ENCODE data around the gene VAV2. TPM values are rescaled to one million over a fixed set of nuclear protein-coding genes. Genes with fewer than 3 reads are reported as not detected.
A peak's percentile ranks its signal among the peaks of the same experiment; 100 is the strongest.

The VAV2 gene
- total and polyA plus RNA-seq, 2 donors = 9.8 to 13.7 TPM

DNA sequence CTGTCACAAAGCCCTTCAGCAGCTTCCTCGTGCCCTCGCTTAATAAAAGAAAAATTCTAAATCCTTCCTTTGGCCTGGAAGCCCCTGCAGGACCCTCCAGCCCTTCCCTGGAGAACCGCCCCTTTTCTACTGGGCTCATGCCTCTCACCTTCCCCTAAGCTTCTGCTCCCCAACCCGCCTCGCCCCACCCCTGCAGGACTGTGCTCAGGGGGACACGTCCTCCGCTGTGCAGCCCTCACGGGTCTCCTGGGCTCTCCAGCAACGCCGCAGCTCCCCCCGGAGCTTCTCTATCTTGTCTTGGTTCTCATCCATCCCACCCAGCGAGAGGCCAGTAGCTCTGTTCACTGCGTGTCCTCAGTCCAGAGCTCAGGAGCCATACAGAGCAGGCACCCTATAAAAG lies 188.4 kb downstream of the VAV2 start:
- H3K36me3 ChIP-seq (ENCODE audit: insufficient read depth) = no peaks in the 10 kb centered on the region
- H3K4me1 ChIP-seq (ENCODE audit: insufficient read depth) = no peaks in the 10 kb centered on the region
- 90% methylated on average over 13 of the region's 13 CpGs for WGBS
- no peak overlapping the region for H3K27ac ChIP-seq (ENCODE audit: low read depth)
- DNase-seq (ENCODE audit: extremely low spot score) = no peak
- no peak overlapping the region for H3K4me3 ChIP-seq (ENCODE audit: low read depth, low read length)

GRCh38 chr9:133803028-133803585 lies 189.0 kb downstream of the VAV2 start:
- Histone ChIP-seq H3K4me1 (ENCODE audit: insufficient read depth) (no peaks in the 10 kb centered on the region), H3K27ac (ENCODE audit: low read depth) (no peak overlapping the region), H3K36me3 (ENCODE audit: insufficient read depth) (no peaks in the 10 kb centered on the region), H3K4me3 (ENCODE audit: low read depth, low read length) (no peak overlapping the region)
- WGBS = 73% methylated on average over 21 of the region's 21 CpGs
- no peak for DNase-seq (ENCODE audit: extremely low spot score)

- Histone ChIP-seq H3K27ac (ENCODE audit: low read depth) (no peak overlapping the region), H3K36me3 (ENCODE audit: insufficient read depth) (no peaks in the 10 kb centered on the region), H3K4me1 (ENCODE audit: insufficient read depth) (no peaks in the 10 kb centered on the region), H3K4me3 (ENCODE audit: low read depth, low read length) (no peak overlapping the region)
- no peak for DNase-seq (ENCODE audit: extremely low spot score)
- WGBS = 93% methylated on average over 10 of the region's 10 CpGs
Observed at GRCh38 chr9:133801739-133802138, 190.4 kb downstream of the VAV2 start.

DNA sequence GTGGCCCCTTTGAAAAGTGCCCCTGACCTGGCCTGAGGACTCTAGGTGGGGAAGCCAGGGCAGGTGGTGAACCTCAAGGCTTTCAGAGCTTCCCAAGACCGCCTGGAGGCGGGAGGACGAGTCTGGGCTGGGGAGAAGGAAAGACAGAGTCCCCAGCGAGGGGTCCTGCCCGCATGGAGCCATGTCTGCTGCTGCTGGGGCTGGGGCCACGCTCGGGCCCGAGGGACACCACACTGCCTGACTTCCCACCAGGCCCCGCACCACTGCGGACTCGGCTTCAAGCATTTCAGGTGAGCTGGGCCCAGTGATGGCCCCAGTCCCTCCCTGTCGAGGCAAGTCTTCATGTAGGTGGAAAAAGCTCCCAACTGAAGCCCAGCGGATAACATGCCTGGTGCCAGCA lies 191.9 kb downstream of the VAV2 start:
- Histone ChIP-seq H3K36me3 (ENCODE audit: insufficient read depth) (no peaks in the 10 kb centered on the region), H3K4me1 (ENCODE audit: insufficient read depth) (no peaks in the 10 kb centered on the region), H3K4me3 (ENCODE audit: low read depth, low read length) (no peak overlapping the region), H3K27ac (ENCODE audit: low read depth) (no peak overlapping the region)
- DNase-seq (ENCODE audit: extremely low spot score) = no peak
- WGBS = 90% methylated on average over 13 of the region's 13 CpGs

GRCh38 chr9:133799716-133800115 lies 192.4 kb downstream of the VAV2 start:
- WGBS = 92% methylated on average over 17 of the region's 17 CpGs
- H3K4me3 ChIP-seq (ENCODE audit: low read depth, low read length) = no peak overlapping the region
- H3K4me1 ChIP-seq (ENCODE audit: insufficient read depth) = no peaks in the 10 kb centered on the region
- no peaks in the 10 kb centered on the region for H3K36me3 ChIP-seq (ENCODE audit: insufficient read depth)
- no peak for DNase-seq (ENCODE audit: extremely low spot score)
- H3K27ac ChIP-seq (ENCODE audit: low read depth) = no peak overlapping the region

- H3K36me3 ChIP-seq (ENCODE audit: insufficient read depth) = no peaks in the 10 kb centered on the region
- no peak for DNase-seq (ENCODE audit: extremely low spot score)
Observed at GRCh38 chr9:133799106-133799505, 193.0 kb downstream of the VAV2 start.

GRCh38 chr9:133798160-133798559 lies 194.0 kb downstream of the VAV2 start:
- Histone ChIP-seq H3K36me3 (ENCODE audit: insufficient read depth) (no peaks in the 10 kb centered on the region), H3K4me1 (ENCODE audit: insufficient read depth) (no peaks in the 10 kb centered on the region)
- WGBS = 93% methylated on average over 9 of the region's 9 CpGs

More at GRCh38 chr9:133799106-133799505, 193.0 kb downstream of the VAV2 start:
- H3K4me3 ChIP-seq (ENCODE audit: low read depth, low read length) = no peak overlapping the region
- no peaks in the 10 kb centered on the region for H3K4me1 ChIP-seq (ENCODE audit: insufficient read depth)
- H3K27ac ChIP-seq (ENCODE audit: low read depth) = no peak overlapping the region
- WGBS = 91% methylated on average over 11 of the region's 11 CpGs

DNA sequence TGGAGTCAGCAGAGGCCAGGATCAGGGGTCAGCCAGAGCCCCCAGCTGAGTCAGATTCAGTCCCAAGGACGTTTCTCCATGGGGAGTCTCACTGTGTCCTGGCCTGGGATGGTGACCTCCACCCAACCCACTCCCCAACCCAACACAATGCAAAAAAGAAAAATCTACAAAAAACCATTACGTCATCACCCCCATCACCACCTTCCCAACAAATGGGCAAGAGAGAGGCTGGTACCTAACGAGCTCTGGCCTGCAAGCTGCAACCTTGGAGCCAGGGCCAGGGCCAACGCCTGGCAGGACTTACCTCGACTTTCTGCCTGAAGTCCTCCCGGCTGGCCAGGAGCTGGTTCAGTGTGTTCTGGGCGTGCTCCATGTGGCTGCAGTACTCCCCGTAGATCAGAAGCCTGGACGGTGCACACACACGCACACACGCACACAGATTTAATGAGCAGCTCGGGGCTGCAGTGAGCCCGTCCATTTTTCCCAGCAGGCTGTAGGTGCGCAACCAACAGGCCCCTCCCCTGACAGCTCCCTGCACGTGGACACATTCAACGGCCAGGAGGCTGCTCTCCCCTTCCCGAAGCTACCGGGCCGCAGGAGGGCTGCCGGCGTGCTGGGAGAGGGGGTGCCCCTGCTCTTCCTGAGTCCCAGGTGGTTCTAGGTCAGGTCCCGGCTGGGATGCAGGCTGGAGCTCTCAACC lies 194.6 kb downstream of the VAV2 start:
- no peak overlapping the region for H3K4me3 ChIP-seq (ENCODE audit: low read depth, low read length)
- H3K36me3 ChIP-seq (ENCODE audit: insufficient read depth) = no peaks in the 10 kb centered on the region
- DNase-seq (ENCODE audit: extremely low spot score) = no peak
- no peak overlapping the region for H3K27ac ChIP-seq (ENCODE audit: low read depth)
- 88% methylated on average over 22 of the region's 22 CpGs for WGBS
- no peaks in the 10 kb centered on the region for H3K4me1 ChIP-seq (ENCODE audit: insufficient read depth)

More at GRCh38 chr9:133798160-133798559, 194.0 kb downstream of the VAV2 start:
- DNase-seq (ENCODE audit: extremely low spot score) = no peak
- Histone ChIP-seq H3K4me3 (ENCODE audit: low read depth, low read length) (no peak overlapping the region), H3K27ac (ENCODE audit: low read depth) (no peak overlapping the region)

GRCh38 chr9:133796562-133796961 lies 195.6 kb downstream of the VAV2 start:
- Histone ChIP-seq H3K4me1 (ENCODE audit: insufficient read depth) (no peaks in the 10 kb centered on the region), H3K36me3 (ENCODE audit: insufficient read depth) (no peaks in the 10 kb centered on the region), H3K4me3 (ENCODE audit: low read depth, low read length) (no peak overlapping the region), H3K27ac (ENCODE audit: low read depth) (no peak overlapping the region)
- WGBS = 92% methylated on average over 11 of the region's 11 CpGs
- no peak for DNase-seq (ENCODE audit: extremely low spot score)

DNA sequence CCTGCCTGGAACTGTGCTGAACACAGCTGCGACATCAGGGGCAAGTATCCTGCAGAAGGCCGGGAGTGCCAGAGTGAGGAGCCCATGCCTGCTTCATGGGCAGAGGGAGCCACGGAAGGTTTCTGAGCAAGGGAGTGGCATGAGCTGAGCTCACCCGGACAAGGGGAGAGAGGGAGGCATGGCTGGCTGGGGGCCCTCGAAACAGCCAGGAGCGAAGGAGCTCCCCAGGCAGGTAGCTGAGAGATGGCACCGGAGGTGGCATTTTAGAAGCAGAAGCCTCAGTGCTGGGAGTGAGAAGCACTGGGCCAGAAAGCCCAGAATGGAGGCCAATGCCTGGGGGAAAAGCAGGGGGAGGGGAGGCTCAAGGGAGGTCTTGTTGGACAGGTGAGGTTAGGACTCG lies 197.1 kb downstream of the VAV2 start:
- H3K4me3 ChIP-seq (ENCODE audit: low read depth, low read length) = no peak overlapping the region
- WGBS = 85% methylated on average over 8 of the region's 8 CpGs

DNA sequence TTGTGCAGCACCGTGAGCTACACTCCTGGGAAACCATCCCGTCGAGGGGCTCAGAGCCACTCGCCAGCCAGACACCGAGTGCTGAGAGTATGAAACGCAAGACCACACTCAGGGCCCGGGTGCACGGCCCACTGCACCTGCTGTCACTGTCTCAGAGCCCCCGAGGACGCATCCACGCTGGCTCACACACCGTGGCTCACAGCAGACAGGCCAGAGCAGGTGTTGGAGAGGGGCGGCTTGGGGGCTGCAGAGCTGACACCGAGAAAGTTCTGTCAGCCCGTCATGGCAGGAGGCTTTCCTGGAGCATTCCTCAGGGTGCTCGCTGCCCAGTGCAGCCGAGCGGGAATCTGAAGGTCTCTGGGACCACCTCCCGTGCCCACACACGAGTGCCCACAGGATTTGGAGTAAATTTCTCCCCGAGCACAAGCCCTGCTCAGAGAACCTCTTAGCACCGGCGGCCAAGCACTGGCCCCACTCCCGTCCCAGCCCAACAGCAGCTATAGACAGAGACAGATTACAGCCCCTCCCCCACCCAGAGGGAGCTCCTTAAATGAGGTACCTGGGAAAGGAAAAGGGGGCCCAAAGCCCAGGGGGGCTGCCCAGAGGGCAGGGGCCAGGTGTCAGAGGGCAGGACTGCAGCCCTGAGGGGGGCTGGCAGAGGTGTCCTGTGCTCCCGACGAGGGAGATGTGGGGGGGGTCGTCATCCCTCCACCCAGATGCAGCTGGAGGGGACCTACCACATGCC lies 197.9 kb downstream of the VAV2 start:
- no peaks in the 10 kb centered on the region for H3K4me1 ChIP-seq (ENCODE audit: insufficient read depth)
- peaks cover 2% of the 10 kb centered on the region for H3K36me3 ChIP-seq (ENCODE audit: insufficient read depth)
- DNase-seq (ENCODE audit: extremely low spot score) = no peak
- WGBS = 89% methylated on average over 27 of the region's 27 CpGs
- H3K4me3 ChIP-seq (ENCODE audit: low read depth, low read length) = no peak overlapping the region
- H3K27ac ChIP-seq (ENCODE audit: low read depth) = no peak overlapping the region

More for the DNA sequence above, 197.1 kb downstream of the VAV2 start:
- Histone ChIP-seq H3K27ac (ENCODE audit: low read depth) (no peak overlapping the region), H3K4me1 (ENCODE audit: insufficient read depth) (no peaks in the 10 kb centered on the region), H3K36me3 (ENCODE audit: insufficient read depth) (peaks cover 2% of the 10 kb centered on the region)
- no peak for DNase-seq (ENCODE audit: extremely low spot score)

DNA sequence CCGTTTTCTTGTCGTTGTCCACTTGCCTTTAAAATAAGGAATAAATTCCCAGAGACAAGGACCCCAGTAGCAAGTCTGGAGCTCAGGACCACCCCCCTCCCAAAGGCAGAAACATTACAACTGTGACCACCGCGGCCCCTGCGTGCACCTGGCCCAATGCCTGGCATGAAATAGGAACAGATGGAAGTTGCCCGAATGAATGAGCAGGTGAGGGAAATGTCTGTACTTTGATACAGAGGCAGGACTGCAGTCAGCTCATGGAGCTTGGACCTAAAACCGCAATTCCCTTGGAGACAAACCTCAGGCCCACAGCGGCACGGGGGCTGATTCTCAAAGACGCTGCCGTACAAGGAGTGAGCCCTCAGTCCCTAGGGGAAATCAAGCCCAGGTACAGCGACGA lies 198.7 kb downstream of the VAV2 start:
- Histone ChIP-seq H3K36me3 (ENCODE audit: insufficient read depth) (peaks cover 2% of the 10 kb centered on the region), H3K4me3 (ENCODE audit: low read depth, low read length) (no peak overlapping the region)
- DNase-seq (ENCODE audit: extremely low spot score) = no peak

DNA sequence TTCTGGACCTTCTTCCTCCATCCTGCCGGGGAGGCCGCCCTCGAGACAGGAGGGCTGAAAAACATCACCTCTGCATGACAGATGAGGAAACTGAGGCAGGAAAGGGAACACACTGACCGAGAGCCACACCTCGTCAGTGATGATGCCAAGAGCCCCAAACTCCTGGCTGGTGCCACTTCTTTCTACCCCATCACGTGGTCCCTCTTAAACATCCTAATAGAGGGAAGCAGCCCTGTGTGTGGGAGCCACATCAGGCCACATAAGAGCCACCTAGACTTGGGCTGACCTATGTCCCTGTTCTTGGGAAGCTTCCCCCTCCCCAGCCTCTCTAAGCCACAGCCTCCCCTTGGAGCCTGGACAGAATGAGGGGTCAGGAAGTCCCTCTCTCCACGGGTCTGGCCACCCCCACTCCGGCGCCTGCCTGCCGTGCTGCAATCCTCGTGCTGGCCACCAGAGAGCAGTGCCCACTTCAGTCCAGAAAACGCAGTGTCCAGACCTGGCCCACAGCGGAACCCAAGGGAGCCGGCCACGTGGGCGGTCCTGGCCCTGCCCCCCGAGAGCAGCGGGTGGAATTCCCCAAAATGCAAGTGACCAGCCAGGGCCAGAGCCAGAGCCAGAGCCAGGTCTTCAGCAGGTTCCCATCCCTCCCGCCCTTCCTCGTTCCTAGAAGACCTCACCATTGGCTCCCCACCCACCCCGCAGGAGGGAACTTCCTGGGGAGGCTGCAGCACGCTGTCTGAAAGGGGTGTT lies 199.2 kb downstream of the VAV2 start:
- no peak overlapping the region for H3K4me3 ChIP-seq (ENCODE audit: low read depth, low read length)
- WGBS = 21% methylated on average over 22 of the region's 22 CpGs
- peak; percentile 36 for DNase-seq (ENCODE audit: extremely low spot score)

More for the DNA sequence above, 198.7 kb downstream of the VAV2 start:
- WGBS = 65% methylated on average over 13 of the region's 13 CpGs
- no peak overlapping the region for H3K27ac ChIP-seq (ENCODE audit: low read depth)
- H3K4me1 ChIP-seq (ENCODE audit: insufficient read depth) = no peaks in the 10 kb centered on the region

More for the DNA sequence above, 199.2 kb downstream of the VAV2 start:
- H3K36me3 ChIP-seq (ENCODE audit: insufficient read depth) = peaks cover 2% of the 10 kb centered on the region
- H3K27ac ChIP-seq (ENCODE audit: low read depth) = no peak overlapping the region
- no peaks in the 10 kb centered on the region for H3K4me1 ChIP-seq (ENCODE audit: insufficient read depth)

Data from urinary bladder (tissue), 4 donors.